AG04450 (cell line): ENCODE measurements around the gene TMC3. TPM values are rescaled to one million over a fixed set of nuclear protein-coding genes. Genes with fewer than 3 reads are reported as not detected.

ENCODE experiments used
- CTCF ChIA-PET: fragments of 300-600, 350-600 bp; formaldehyde crosslinking; extraction: SDS; loops from one replicate; lab custom pipeline; 2022; ENCODE audit warnings: antibody characterized with exemption, inconsistent platforms; lab: Charles Lee
- POLR2A ChIA-PET: fragments of 350-600 bp; formaldehyde crosslinking; extraction: SDS; loops from one replicate; lab custom pipeline; 2021; ENCODE audit warnings: antibody characterized with exemption, inconsistent platforms; lab: Yijun Ruan, JAX
- DNase-seq: peaks from one replicate; pipeline ENCODE4 v3.0.0-alpha.2; 2011; ENCODE audit warnings: low read depth, low spot score
- H3K27ac ChIP-seq: one replicate; pipeline ENCODE4 v1.5.1; 2012; ENCODE audit warnings: low read depth, low read length, control low read depth
- H3K27me3 ChIP-seq: one replicate; pipeline ENCODE4 v1.6.0; 2012; ENCODE audit warnings: low read length; ENCODE audit not compliant: control insufficient read depth, insufficient read depth
- H3K4me3 ChIP-seq: 2 replicates; pipeline ENCODE4 v1.5.1; 2011; ENCODE audit warnings: mild to moderate bottlenecking, low read depth, low read length, control low read depth
- H3K9me3 ChIP-seq: 2 replicates; pipeline ENCODE4 v1.5.1; 2012; ENCODE audit warnings: low read length; ENCODE audit not compliant: control insufficient read depth, insufficient read depth
- polyA plus RNA-seq: library from polyadenylated mRNA; depleted of rRNA; stranded (reverse); fragments of >200 nt; gene quantifications from 2 replicates; pipeline ENCODE4 v1.2.3, GENCODE V29; 2011
- TF ChIP-seq, protein P1 (sequence below): IDR thresholded peaks from 2 replicates; pipeline ENCODE4 v1.5.1; 2011; ENCODE audit warnings: low read depth, low read length, control low read depth, inconsistent platforms

The TMC3 gene
- polyA plus RNA-seq, 1 experiment = not detected

DNA sequence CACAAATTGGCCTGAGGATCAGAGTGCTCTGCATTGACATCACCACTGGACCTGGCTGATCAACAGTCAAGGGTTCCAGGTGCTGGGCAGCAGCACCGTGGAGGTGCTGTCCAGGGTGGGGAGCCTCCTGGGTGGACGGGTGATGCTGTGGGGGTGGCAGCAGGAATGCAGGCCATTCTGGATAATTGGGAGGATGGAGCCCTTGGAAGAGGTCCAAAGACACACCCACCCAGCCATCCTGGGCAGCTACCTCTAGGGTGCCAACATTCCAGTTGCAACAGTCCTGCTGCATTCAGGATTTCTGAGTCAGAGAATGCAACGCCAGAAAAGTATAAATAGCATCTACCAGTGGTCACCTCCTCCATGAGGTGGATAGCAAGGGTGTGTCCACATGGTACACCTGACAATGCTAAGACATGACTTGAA is 76.9 kb downstream of the TMC3 start:
- ChIA-PET POLR2A (no interaction called here), CTCF (no interaction called here)
- no peak for DNase-seq

DNA sequence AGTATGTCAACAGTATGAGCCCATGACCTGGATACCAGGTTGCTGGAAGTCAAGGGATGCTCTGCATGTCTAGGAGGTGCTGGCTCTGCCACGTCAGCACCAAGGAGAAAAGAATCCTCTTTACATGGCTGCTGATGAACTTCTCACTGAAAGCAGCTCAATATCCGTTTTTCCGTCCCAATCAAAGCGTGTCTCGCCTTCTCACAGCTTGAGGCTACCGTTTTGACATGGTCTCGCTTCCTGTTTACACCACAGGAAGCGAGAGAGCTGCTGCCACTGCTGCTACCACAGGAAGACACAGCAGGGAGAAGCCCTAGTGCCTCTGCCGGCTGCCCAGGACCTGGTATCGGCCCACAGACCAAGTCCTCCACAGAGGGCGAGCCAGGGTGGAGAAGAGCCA is 77.3 kb downstream of the TMC3 start:
- DNase-seq = no peak
- H3K27me3 ChIP-seq = no peaks in the 10 kb centered on the region
- ChIA-PET POLR2A (no interaction called here), CTCF (no interaction called here)
- H3K27ac ChIP-seq = no peak overlapping the region
- H3K9me3 ChIP-seq = no peaks in the 10 kb centered on the region
- TF ChIP-seq, protein P1, sequence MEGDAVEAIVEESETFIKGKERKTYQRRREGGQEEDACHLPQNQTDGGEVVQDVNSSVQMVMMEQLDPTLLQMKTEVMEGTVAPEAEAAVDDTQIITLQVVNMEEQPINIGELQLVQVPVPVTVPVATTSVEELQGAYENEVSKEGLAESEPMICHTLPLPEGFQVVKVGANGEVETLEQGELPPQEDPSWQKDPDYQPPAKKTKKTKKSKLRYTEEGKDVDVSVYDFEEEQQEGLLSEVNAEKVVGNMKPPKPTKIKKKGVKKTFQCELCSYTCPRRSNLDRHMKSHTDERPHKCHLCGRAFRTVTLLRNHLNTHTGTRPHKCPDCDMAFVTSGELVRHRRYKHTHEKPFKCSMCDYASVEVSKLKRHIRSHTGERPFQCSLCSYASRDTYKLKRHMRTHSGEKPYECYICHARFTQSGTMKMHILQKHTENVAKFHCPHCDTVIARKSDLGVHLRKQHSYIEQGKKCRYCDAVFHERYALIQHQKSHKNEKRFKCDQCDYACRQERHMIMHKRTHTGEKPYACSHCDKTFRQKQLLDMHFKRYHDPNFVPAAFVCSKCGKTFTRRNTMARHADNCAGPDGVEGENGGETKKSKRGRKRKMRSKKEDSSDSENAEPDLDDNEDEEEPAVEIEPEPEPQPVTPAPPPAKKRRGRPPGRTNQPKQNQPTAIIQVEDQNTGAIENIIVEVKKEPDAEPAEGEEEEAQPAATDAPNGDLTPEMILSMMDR = no peak
- no peak overlapping the region for H3K4me3 ChIP-seq

More for the DNA sequence above, 76.9 kb downstream of the TMC3 start:
- H3K27ac ChIP-seq = no peak overlapping the region
- TF ChIP-seq, protein P1 = no peak
- no peaks in the 10 kb centered on the region for H3K9me3 ChIP-seq
- H3K4me3 ChIP-seq = no peak overlapping the region
- no peaks in the 10 kb centered on the region for H3K27me3 ChIP-seq

DNA sequence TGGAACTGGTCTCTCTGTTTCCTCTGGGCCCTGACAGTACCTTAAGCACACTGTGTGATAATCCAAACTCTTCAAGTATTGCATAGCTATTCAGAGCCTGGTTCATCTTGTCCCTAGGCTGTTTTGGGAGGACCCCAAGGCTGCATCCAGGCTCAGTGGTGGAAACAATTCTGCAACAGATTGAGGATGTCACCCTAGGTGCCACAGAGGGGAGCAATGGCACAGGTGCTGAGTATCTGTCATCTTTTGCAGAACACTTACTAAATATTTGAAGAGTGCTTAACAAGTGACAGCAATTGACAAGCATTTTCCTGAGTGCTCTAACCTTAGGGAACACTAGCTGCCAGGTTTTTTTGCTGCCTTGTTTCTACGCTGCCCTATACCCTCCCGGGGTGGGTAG is 77.8 kb downstream of the TMC3 start:
- CTCF ChIA-PET = interaction anchor here (1.3 kb wide), 1 partner anchor 30 kb away, joined by 3 read pairs; no protein-coding TSS in a partner anchor
- Histone ChIP-seq H3K27ac (no peak overlapping the region), H3K27me3 (no peaks in the 10 kb centered on the region), H3K4me3 (no peak overlapping the region), H3K9me3 (no peaks in the 10 kb centered on the region)
- POLR2A ChIA-PET = no interaction called here
- TF ChIP-seq, protein P1 = no peak
- no peak for DNase-seq

DNA sequence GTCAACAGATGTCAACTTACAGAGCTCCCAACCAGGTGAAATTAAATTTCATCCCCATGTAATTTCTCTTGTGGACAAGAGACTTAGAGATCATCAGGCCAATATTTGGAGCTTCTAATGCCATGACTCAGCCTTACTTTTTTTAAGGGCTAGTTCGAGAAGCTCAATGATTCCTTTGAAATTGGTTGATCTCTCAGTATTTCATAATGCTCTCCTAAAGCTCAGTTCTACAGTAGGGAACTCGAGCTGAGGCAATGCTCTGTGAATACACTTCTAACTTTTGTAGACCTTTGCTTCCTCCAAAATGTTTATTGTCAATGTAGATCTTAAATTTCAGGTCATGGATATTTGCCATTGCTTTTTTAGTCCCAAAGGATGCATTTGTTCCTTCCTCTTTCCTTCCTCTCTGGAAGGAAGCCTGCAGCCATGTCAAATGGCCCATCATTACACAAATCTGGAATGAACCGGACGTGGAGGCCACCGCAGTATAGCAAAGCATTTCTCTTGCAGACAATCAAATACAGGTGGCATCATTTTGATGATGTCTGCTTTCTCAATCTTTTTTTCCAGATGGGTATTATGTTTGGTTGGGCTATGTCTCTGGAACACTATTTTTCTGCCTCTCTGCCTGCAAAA is 78.4 kb downstream of the TMC3 start:
- no peak overlapping the region for H3K27ac ChIP-seq
- H3K27me3 ChIP-seq = no peaks in the 10 kb centered on the region
- ChIA-PET CTCF (interaction anchor here (1.3 kb wide), 1 partner anchor 29 kb away, joined by 3 read pairs; no protein-coding TSS in a partner anchor), POLR2A (interaction anchor here (0.9 kb wide), 1 partner anchor 28 kb away, joined by 3 read pairs; the partner anchor contains the start of gene STARD5)
- no peaks in the 10 kb centered on the region for H3K9me3 ChIP-seq
- no peak overlapping the region for H3K4me3 ChIP-seq
- TF ChIP-seq, protein P1 = no peak
- no peak for DNase-seq

DNA sequence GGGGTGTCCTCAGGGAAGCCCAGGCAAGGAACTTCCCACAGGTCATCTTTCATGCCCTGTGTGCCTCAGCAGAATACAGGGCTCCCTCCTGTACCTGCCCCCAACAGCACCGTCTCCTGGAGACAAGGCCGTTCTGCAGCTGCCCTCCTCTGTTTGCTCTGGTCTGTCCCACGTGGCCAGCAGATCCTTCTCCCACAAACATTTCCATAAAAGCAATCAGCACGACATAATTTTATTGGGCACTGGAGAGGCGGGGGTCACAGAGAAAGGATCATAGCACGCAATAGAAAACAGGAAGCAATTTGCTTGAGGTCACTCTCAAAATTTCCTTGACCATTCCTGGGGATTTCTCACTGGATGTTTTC is 79.5 kb downstream of the TMC3 start:
- ChIA-PET POLR2A (no interaction called here), CTCF (no interaction called here)
- Histone ChIP-seq H3K9me3 (no peaks in the 10 kb centered on the region), H3K27me3 (no peaks in the 10 kb centered on the region), H3K27ac (no peak overlapping the region), H3K4me3 (no peak overlapping the region)
- DNase-seq = no peak
- TF ChIP-seq, protein P1 = no peak
